GM19397 (cell line): Measurements from ENCODE around the gene KCNJ14.

ENCODE experiments used
- ATAC-seq: cut with Tn5 transposase; IDR thresholded peaks from one replicate; pipeline ENCODE4 v1.9.1; 2021; ENCODE audit warnings: mild to moderate bottlenecking, moderate library complexity; ENCODE audit not compliant: unreplicated experiment

KCNJ14 gene

DNA sequence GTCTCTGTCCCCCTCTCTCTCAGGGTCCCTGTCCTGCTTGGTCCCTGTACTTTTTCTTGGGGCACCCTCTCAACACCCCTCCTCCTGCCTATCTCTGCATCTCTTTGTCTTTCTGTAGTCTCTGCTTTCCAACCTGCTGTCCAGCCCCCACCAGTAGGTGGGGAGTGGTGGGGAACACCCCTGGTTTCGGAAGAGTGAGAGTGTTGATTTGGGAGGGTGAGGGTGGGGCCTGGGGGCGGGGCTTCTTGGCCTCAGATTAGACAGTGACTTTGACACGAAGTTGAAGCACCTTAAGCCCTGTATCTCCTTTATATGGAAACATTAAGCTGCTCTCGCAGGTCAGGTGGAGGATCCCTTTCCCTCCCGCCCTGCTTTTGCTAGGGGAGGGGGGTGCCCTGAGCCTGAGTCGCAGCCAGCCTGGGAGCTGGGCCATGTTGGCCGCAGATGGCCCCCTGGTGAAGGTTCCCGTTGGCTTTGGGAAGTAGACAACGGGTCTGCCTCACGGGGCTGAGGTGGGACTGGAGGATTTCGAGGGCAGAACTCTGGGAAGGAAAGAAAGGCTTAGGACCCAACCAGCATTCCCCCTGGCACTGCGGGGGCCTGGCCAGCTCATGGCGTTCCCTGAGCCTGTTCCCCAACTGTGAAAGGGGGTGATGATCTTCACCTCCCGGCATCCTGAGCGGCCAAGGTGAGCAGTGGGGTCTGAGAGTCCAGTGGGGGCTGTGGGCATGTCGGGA, at the start of gene KCNJ14:
Gene KCNJ14 (plus strand): TSS at position 404 of the 737 bp plus-strand sequence. CDS start 6,151 bp downstream, outside the sequence.
- no peak for ATAC-seq

DNA sequence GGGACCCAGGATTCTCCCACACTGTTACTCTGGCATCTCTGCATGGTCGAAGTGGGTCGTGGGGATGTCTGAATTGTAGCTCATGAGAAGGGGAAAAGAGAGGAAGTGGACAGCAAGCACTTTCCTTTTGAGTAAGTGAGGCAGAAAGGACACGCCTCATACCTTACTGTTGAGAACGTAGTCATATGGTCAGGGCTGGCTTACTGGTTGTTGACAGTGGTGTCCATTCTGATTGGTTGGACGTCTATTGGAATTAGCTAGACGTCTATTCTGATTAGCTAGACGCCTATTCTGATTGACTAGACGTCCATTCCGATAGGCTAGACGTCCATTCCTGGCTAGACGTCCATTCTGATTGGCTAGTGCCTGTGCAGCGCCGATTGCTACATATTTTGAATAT, 49.5 kb upstream of the KCNJ14 start:
- no peak for ATAC-seq

GRCh38 chr19:48413879-48414587, 41.3 kb upstream of the KCNJ14 start:
- no peak for ATAC-seq

- ATAC-seq, result no peak
Observed at GRCh38 chr19:48415395-48415794, 40.0 kb upstream of the KCNJ14 start.

DNA sequence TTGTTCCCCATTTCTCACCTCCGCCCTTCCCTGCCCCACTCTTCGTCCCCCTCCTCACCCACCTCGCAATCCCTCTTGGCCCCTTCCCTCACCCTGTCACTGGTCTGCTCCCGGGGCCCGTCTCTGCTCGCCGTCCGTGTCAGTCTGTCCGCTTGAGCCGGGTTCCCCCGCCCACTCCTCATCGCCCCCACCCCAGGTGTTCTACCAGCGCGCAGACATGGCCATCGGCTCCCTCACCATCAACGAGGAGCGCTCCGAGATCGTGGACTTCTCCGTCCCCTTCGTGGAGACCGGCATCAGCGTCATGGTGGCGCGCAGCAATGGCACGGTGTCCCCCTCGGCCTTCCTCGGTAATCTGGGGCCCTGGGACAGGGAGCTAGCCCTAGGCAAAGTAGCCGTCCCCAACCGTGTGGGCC, 39.6 kb upstream of the KCNJ14 start:
- no peak for ATAC-seq

DNA sequence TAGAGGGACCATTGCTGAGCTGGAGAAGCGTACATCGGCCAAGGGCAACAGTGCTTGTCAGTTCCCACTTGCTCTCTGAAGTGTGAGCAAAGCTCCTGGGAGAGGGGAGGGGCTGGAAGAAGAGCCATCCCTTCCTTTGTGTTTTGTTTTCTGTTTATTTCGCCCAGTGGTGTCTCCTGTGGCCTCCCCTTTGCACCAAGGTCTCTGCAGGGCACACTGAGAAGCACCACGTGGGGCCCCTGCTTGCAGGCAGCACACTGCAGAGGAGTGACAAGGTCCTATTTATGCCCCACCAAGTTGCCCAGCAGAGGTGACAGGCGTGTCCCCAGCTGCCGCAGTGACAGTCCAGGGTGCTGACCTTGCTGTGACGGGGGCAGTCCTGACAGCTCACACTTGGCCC, 38.0 kb upstream of the KCNJ14 start:
- ATAC-seq, result no peak

GRCh38 chr19:48418317-48419064, 36.9 kb upstream of the KCNJ14 start:
- no peak for ATAC-seq

GRCh38 chr19:48419158-48419920, 36.0 kb upstream of the KCNJ14 start:
- peak; percentile 72 for ATAC-seq

DNA sequence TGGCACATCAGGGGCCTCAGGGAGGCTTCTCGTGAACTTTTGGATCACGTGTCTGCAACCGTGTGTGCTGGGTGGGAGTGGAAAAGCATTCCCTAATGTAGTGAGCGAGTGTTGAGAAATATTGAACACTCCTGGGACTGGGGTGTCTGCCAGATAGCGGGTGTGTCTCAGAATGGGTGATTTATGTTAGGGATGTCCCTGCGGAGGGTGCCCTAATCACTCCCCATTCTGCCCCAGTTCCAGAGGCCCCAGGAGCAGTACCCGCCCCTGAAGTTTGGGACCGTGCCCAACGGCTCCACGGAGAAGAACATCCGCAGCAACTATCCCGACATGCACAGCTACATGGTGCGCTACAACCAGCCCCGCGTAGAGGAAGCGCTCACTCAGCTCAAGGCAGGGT, 33.8 kb upstream of the KCNJ14 start:
- ATAC-seq, result no peak

DNA sequence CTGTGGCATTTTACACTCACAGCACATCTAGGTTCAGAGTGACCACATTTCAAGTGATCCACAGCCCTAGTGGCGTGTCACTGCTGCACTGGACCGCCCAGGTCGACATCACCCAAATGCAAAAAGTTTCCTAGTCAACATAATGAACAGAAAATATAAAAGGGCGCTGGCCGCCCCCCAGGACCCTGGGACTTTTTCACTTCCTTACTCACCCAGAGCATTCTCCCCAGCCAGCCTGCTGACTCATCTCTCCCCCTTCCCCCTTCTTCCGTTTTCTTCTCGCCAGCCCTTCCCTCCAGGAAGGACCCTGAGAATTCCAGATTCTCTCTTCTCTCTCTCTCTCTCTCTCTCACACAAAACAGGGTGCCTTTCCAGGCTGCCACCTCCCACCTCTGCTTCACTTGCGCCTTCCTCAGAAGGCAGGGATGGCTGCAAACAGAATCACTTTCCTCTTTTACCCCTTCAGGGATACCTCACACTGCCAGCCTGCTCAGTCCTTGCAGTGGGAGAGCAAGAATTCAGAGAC, 30.6 kb upstream of the KCNJ14 start:
- ATAC-seq, result no peak

DNA sequence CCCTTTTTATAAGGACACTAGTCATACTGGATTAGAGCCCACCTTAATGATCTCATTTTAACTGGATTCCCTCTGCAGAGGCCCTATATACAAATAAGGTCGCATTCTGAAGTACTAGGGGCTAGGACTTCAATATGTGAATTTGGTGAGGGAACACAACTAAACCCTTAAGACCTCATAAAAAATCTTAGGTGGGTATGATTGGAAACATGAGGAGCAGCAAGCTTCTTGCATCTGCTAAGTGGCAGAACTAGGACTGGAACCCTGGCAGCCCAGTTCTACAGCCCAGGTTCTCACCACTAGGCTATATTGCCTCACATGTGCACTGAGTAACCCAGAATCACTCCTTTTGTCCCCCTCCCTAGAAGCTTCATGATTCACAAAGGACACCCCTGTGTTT, 26.7 kb upstream of the KCNJ14 start:
- no peak for ATAC-seq

DNA sequence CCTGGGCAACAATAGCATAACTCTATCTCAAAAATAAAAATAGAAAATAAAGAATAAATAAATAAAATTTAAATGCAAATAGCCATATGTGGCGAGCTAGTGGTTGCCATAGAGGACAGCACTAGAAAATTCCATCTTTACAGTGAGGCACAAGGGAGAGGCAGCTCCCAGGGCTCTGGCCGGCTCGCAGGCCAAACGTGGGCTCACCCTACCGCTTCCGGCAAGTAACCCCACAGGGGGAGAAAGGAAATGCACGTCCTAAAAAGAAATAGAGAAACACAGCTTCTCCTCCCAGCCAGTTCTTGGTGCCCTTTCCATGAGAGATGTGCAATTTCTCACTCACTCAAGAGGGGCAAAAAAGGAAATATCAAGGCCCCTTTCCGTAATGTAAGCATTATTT, 22.0 kb upstream of the KCNJ14 start:
- ATAC-seq, result no peak

- ATAC-seq, result no peak
Observed at GRCh38 chr19:48436586-48436985, 18.8 kb upstream of the KCNJ14 start.

GRCh38 chr19:48441360-48442050, 13.9 kb upstream of the KCNJ14 start:
- ATAC-seq, result no peak

- no peak for ATAC-seq
Observed at GRCh38 chr19:48442116-48443035, 13.0 kb upstream of the KCNJ14 start.

DNA sequence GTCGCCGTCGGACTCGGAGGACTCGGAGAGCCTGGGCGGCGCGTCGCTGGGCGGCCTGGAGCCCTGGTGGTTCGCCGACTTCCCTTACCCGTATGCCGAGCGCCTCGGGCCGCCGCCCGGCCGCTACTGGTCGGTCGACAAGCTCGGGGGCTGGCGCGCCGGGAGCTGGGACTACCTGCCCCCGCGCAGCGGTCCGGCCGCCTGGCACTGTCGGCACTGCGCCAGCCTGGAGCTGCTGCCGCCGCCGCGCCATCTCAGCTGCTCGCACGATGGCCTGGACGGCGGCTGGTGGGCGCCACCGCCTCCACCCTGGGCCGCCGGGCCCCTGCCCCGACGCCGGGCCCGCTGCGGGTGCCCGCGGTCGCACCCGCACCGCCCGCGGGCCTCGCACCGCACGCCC, 12.1 kb upstream of the KCNJ14 start:
- no peak for ATAC-seq

GRCh38 chr19:48443731-48444128, 11.6 kb upstream of the KCNJ14 start:
- no peak for ATAC-seq

DNA sequence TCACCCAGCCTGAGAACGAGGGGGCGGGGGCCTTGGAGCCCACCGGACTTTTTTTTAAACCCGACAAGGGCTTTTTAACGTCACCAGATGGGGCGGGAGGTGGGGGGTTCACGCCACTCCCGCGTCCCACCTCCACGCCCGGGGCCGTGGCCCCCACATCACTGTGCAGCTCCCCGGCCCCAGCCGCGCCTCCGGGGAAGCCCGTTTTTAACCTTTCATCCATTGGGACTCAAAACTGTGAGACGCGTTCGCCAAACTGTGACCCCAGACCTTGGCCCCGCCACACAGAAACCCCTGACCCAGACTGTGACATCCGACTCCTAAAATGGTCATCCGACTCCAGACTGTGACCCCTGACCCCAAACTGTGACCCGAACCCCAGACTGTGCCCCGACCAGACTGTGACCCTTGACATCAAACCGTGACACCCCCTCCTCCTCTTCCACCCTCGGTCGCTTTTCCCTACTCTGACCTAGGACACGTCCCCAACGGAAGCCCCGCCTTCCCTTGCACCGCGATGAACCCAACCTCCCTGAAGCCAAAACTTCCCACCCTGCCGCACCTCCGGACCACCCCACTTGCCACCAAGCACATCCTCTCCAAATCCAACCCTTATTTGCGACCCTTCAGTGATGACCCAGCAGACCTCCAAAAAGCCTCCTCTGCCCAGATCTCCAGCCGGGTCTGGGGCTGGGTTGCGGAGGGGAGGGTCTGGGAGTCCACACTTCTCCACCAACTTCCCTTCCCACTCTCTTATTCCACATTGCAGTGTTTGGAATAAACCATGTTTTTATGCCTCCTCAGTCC, 11.0 kb upstream of the KCNJ14 start:
- ATAC-seq, result no peak

- no peak for ATAC-seq
Observed at GRCh38 chr19:48444936-48445200, 10.5 kb upstream of the KCNJ14 start.
